Liver (tissue), 3 donors: Measurements from ENCODE around the gene C3.

Experiments
- HNF4G ChIP-seq: IDR thresholded peaks from 2 replicates; pipeline ENCODE4 v1.6.1; 2016; ENCODE audit warnings: antibody characterized with exemption
- JUND ChIP-seq, 2 donors: IDR thresholded peaks; 2 replicates each; pipeline ENCODE4 v1.6.1; 2016; ENCODE audit warnings: antibody characterized with exemption in 2 of 2
- TAF1 ChIP-seq: conservative IDR thresholded peaks from 2 replicates; pipeline ENCODE4 v1.6.1; 2016; ENCODE audit warnings: antibody characterized with exemption, mild to moderate bottlenecking
- YY1 ChIP-seq: IDR thresholded peaks from 2 replicates; pipeline ENCODE4 v1.6.1; 2016; ENCODE audit warnings: antibody characterized with exemption, mild to moderate bottlenecking
- TF ChIP-seq, protein P1 (sequence below): fragments of 150-350 bp; IDR thresholded peaks from 2 replicates; pipeline ENCODE4 v1.5.1; 2017; ENCODE audit warnings: improper control_type of control experiment, low read depth, low read length; ENCODE audit not compliant: missing input control
- TF ChIP-seq, protein P2 (sequence below): IDR thresholded peaks from 2 replicates; pipeline ENCODE4 v1.6.1; 2016; ENCODE audit warnings: antibody characterized with exemption, mild to moderate bottlenecking
- TF ChIP-seq, protein P3 (sequence below): IDR thresholded peaks from 2 replicates; pipeline ENCODE4 v1.6.1; 2016; ENCODE audit warnings: antibody characterized with exemption
- TF ChIP-seq, protein P4 (sequence below): IDR thresholded peaks from 2 replicates; pipeline ENCODE4 v1.6.1; 2016; ENCODE audit warnings: antibody characterized with exemption
- donor health status: healthy.
- donor health status: healthy.

DNA sequence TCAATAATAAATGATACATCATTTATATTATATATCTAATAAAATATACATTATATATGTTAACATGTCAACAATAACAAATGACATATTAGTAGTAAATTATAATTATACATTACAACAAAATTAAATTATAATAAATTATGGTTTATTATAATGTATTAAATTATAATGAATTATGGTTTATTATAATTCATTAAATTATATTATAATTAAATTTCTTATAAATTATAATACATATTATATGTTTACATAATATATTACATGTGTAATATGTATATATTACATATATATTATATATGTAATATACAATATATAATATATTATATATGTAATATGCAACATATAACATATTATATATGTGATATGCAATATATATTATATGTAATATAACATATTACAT is 20.5 kb downstream of the C3 start:
- TF ChIP-seq, protein P1, sequence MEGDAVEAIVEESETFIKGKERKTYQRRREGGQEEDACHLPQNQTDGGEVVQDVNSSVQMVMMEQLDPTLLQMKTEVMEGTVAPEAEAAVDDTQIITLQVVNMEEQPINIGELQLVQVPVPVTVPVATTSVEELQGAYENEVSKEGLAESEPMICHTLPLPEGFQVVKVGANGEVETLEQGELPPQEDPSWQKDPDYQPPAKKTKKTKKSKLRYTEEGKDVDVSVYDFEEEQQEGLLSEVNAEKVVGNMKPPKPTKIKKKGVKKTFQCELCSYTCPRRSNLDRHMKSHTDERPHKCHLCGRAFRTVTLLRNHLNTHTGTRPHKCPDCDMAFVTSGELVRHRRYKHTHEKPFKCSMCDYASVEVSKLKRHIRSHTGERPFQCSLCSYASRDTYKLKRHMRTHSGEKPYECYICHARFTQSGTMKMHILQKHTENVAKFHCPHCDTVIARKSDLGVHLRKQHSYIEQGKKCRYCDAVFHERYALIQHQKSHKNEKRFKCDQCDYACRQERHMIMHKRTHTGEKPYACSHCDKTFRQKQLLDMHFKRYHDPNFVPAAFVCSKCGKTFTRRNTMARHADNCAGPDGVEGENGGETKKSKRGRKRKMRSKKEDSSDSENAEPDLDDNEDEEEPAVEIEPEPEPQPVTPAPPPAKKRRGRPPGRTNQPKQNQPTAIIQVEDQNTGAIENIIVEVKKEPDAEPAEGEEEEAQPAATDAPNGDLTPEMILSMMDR = no peak
- TF ChIP-seq TAF1 (no peak), JUND (IDR thresholded peaks at IDR 0.05) (no peak), YY1 (no peak), HNF4G (no peak)
- TF ChIP-seq, protein P2, sequence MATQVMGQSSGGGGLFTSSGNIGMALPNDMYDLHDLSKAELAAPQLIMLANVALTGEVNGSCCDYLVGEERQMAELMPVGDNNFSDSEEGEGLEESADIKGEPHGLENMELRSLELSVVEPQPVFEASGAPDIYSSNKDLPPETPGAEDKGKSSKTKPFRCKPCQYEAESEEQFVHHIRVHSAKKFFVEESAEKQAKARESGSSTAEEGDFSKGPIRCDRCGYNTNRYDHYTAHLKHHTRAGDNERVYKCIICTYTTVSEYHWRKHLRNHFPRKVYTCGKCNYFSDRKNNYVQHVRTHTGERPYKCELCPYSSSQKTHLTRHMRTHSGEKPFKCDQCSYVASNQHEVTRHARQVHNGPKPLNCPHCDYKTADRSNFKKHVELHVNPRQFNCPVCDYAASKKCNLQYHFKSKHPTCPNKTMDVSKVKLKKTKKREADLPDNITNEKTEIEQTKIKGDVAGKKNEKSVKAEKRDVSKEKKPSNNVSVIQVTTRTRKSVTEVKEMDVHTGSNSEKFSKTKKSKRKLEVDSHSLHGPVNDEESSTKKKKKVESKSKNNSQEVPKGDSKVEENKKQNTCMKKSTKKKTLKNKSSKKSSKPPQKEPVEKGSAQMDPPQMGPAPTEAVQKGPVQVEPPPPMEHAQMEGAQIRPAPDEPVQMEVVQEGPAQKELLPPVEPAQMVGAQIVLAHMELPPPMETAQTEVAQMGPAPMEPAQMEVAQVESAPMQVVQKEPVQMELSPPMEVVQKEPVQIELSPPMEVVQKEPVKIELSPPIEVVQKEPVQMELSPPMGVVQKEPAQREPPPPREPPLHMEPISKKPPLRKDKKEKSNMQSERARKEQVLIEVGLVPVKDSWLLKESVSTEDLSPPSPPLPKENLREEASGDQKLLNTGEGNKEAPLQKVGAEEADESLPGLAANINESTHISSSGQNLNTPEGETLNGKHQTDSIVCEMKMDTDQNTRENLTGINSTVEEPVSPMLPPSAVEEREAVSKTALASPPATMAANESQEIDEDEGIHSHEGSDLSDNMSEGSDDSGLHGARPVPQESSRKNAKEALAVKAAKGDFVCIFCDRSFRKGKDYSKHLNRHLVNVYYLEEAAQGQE = no peak
- TF ChIP-seq, protein P3, sequence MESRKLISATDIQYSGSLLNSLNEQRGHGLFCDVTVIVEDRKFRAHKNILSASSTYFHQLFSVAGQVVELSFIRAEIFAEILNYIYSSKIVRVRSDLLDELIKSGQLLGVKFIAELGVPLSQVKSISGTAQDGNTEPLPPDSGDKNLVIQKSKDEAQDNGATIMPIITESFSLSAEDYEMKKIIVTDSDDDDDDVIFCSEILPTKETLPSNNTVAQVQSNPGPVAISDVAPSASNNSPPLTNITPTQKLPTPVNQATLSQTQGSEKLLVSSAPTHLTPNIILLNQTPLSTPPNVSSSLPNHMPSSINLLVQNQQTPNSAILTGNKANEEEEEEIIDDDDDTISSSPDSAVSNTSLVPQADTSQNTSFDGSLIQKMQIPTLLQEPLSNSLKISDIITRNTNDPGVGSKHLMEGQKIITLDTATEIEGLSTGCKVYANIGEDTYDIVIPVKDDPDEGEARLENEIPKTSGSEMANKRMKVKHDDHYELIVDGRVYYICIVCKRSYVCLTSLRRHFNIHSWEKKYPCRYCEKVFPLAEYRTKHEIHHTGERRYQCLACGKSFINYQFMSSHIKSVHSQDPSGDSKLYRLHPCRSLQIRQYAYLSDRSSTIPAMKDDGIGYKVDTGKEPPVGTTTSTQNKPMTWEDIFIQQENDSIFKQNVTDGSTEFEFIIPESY = no peak
- TF ChIP-seq, protein P4, sequence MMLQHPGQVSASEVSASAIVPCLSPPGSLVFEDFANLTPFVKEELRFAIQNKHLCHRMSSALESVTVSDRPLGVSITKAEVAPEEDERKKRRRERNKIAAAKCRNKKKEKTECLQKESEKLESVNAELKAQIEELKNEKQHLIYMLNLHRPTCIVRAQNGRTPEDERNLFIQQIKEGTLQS = no peak
